ENCODE data around the gene MMP19.

The MMP19 gene

GRCh38 chr12:55845361-55845760, 2.6 kb upstream of the MMP19 start:
- ChIA-PET CTCF (interaction anchor here (1.5 kb wide), 1 partner anchor 10 kb away, joined by 4 read pairs; no protein-coding TSS in a partner anchor), POLR2A (no interaction called here)
- H3K9me3 ChIP-seq (ENCODE audit: control extremely low read depth in 1 of 5, control insufficient read depth in 4 of 5, insufficient read depth in 2 of 5, low read depth in 1 of 5, low read length in 4 of 5): no peaks in the 10 kb centered on the region
- H3K4me1 ChIP-seq (ENCODE audit: control extremely low read depth in 1 of 4, control insufficient read depth in 4 of 4, insufficient read depth in 4 of 4, low read length in 3 of 4): peaks cover 0 to 28% (median 19%) of the 10 kb centered on the region in 4 experiments
- 93% methylated on average over 3 of the region's 5 CpGs for WGBS (ENCODE audit: insufficient coverage)
- no peak overlapping the region for H3K27ac ChIP-seq (ENCODE audit: insufficient read depth in 1 of 2, low read depth in 1 of 2, low read length in 2 of 2, poor library complexity in 1 of 2, severe bottlenecking in 2 of 2)
- no peaks in the 10 kb centered on the region for H3K36me3 ChIP-seq (ENCODE audit: control insufficient read depth in 4 of 4, insufficient read depth in 4 of 4, low read length in 3 of 4)
- peaks cover 0 to 1% (median 0%) of the 10 kb centered on the region in 5 experiments for H3K27me3 ChIP-seq (replicated peaks in 2 of 5; ENCODE audit: control insufficient read depth in 4 of 5, insufficient read depth in 5 of 5, low read length in 4 of 5)
- no peak for DNase-seq
- H3K4me3 ChIP-seq (ENCODE audit: control insufficient read depth in 1 of 7, extremely low read depth in 1 of 7, insufficient read depth in 4 of 7, low read depth in 2 of 7, low read length in 6 of 7): no peak overlapping the region

GRCh38 chr12:55844961-55845360, 2.2 kb upstream of the MMP19 start:
- Histone ChIP-seq H3K9me3 (ENCODE audit: control extremely low read depth in 1 of 5, control insufficient read depth in 4 of 5, insufficient read depth in 2 of 5, low read depth in 1 of 5, low read length in 4 of 5) (no peaks in the 10 kb centered on the region), H3K36me3 (ENCODE audit: control insufficient read depth in 4 of 4, insufficient read depth in 4 of 4, low read length in 3 of 4) (no peaks in the 10 kb centered on the region), H3K27ac (ENCODE audit: insufficient read depth in 1 of 2, low read depth in 1 of 2, low read length in 2 of 2, poor library complexity in 1 of 2, severe bottlenecking in 2 of 2) (no peak overlapping the region), H3K4me3 (ENCODE audit: control insufficient read depth in 1 of 7, extremely low read depth in 1 of 7, insufficient read depth in 4 of 7, low read depth in 2 of 7, low read length in 6 of 7) (no peak overlapping the region), H3K27me3 (replicated peaks in 2 of 5; ENCODE audit: control insufficient read depth in 4 of 5, insufficient read depth in 5 of 5, low read length in 4 of 5) (peaks cover 0 to 1% (median 0%) of the 10 kb centered on the region in 5 experiments), H3K4me1 (ENCODE audit: control extremely low read depth in 1 of 4, control insufficient read depth in 4 of 4, insufficient read depth in 4 of 4, low read length in 3 of 4) (peaks cover 0 to 28% (median 19%) of the 10 kb centered on the region in 4 experiments)
- ChIA-PET POLR2A (no interaction called here), CTCF (interaction anchor here (1.5 kb wide), 1 partner anchor 10 kb away, joined by 4 read pairs; no protein-coding TSS in a partner anchor)
- WGBS (ENCODE audit: insufficient coverage): 83% methylated on average over 1 of the region's 4 CpGs
- DNase-seq: no peak

- ChIA-PET POLR2A (no interaction called here), CTCF (interaction anchor here (1.0 kb wide), 1 partner anchor 48 kb away, joined by 3 read pairs; no protein-coding TSS in a partner anchor)
- no peak for DNase-seq
- peaks cover 0 to 22% (median 12%) of the 10 kb centered on the region in 4 experiments for H3K4me1 ChIP-seq (ENCODE audit: control extremely low read depth in 1 of 4, control insufficient read depth in 4 of 4, insufficient read depth in 4 of 4, low read length in 3 of 4)
- H3K36me3 ChIP-seq (ENCODE audit: control insufficient read depth in 4 of 4, insufficient read depth in 4 of 4, low read length in 3 of 4): no peaks in the 10 kb centered on the region
- no peaks in the 10 kb centered on the region for H3K9me3 ChIP-seq (ENCODE audit: control extremely low read depth in 1 of 5, control insufficient read depth in 4 of 5, insufficient read depth in 2 of 5, low read depth in 1 of 5, low read length in 4 of 5)
- H3K27ac ChIP-seq (ENCODE audit: insufficient read depth in 1 of 2, low read depth in 1 of 2, low read length in 2 of 2, poor library complexity in 1 of 2, severe bottlenecking in 2 of 2): no peak overlapping the region
- H3K27me3 ChIP-seq (replicated peaks in 2 of 5; ENCODE audit: control insufficient read depth in 4 of 5, insufficient read depth in 5 of 5, low read length in 4 of 5): peaks cover 0 to 1% (median 0%) of the 10 kb centered on the region in 5 experiments
- 98% methylated on average over 4 of the region's 4 CpGs for WGBS (ENCODE audit: insufficient coverage)
- no peak overlapping the region for H3K4me3 ChIP-seq (ENCODE audit: control insufficient read depth in 1 of 7, extremely low read depth in 1 of 7, insufficient read depth in 4 of 7, low read depth in 2 of 7, low read length in 6 of 7)
Observed at GRCh38 chr12:55843431-55843830, 695 bp upstream of the MMP19 start.

- Histone ChIP-seq H3K4me1 (ENCODE audit: control extremely low read depth in 1 of 4, control insufficient read depth in 4 of 4, insufficient read depth in 4 of 4, low read length in 3 of 4) (peaks cover 0 to 6% (median 0%) of the 10 kb centered on the region in 4 experiments), H3K36me3 (ENCODE audit: control insufficient read depth in 4 of 4, insufficient read depth in 4 of 4, low read length in 3 of 4) (no peaks in the 10 kb centered on the region), H3K27ac (ENCODE audit: insufficient read depth in 1 of 2, low read depth in 1 of 2, low read length in 2 of 2, poor library complexity in 1 of 2, severe bottlenecking in 2 of 2) (no peak overlapping the region), H3K27me3 (replicated peaks in 2 of 5; ENCODE audit: control insufficient read depth in 4 of 5, insufficient read depth in 5 of 5, low read length in 4 of 5) (peaks cover 0 to 1% (median 0%) of the 10 kb centered on the region in 5 experiments), H3K9me3 (ENCODE audit: control extremely low read depth in 1 of 5, control insufficient read depth in 4 of 5, insufficient read depth in 2 of 5, low read depth in 1 of 5, low read length in 4 of 5) (no peaks in the 10 kb centered on the region), H3K4me3 (ENCODE audit: control insufficient read depth in 1 of 7, extremely low read depth in 1 of 7, insufficient read depth in 4 of 7, low read depth in 2 of 7, low read length in 6 of 7) (no peak overlapping the region)
- POLR2A ChIA-PET: interaction anchor here (0.6 kb wide), 1 partner anchor 11 kb away, joined by 4 read pairs; the partner anchor contains the start of gene DNAJC14
- CTCF ChIA-PET: interaction anchor here (1.3 to 2.0 kb wide), 3 partner anchors 9 to 100 kb away, joined by 3 to 8 read pairs (median 4); no protein-coding TSS in a partner anchor
- WGBS (ENCODE audit: insufficient coverage): 98% methylated on average over 8 of the region's 11 CpGs
- no peak for DNase-seq
Observed at GRCh38 chr12:55840581-55841351, 2.0 kb downstream of the MMP19 start.

- Histone ChIP-seq H3K27ac (ENCODE audit: insufficient read depth in 1 of 2, low read depth in 1 of 2, low read length in 2 of 2, poor library complexity in 1 of 2, severe bottlenecking in 2 of 2) (no peak overlapping the region), H3K4me1 (ENCODE audit: control extremely low read depth in 1 of 4, control insufficient read depth in 4 of 4, insufficient read depth in 4 of 4, low read length in 3 of 4) (peaks cover 0 to 6% (median 0%) of the 10 kb centered on the region in 4 experiments), H3K9me3 (ENCODE audit: control extremely low read depth in 1 of 5, control insufficient read depth in 4 of 5, insufficient read depth in 2 of 5, low read depth in 1 of 5, low read length in 4 of 5) (no peaks in the 10 kb centered on the region), H3K27me3 (replicated peaks in 2 of 5; ENCODE audit: control insufficient read depth in 4 of 5, insufficient read depth in 5 of 5, low read length in 4 of 5) (peaks cover 0 to 1% (median 0%) of the 10 kb centered on the region in 5 experiments), H3K36me3 (ENCODE audit: control insufficient read depth in 4 of 4, insufficient read depth in 4 of 4, low read length in 3 of 4) (peaks cover 0 to 4% (median 0%) of the 10 kb centered on the region in 4 experiments), H3K4me3 (ENCODE audit: control insufficient read depth in 1 of 7, extremely low read depth in 1 of 7, insufficient read depth in 4 of 7, low read depth in 2 of 7, low read length in 6 of 7) (no peak overlapping the region)
- DNase-seq: no peak
- WGBS (ENCODE audit: insufficient coverage): 98% methylated on average over 10 of the region's 11 CpGs
- POLR2A ChIA-PET: no interaction called here
- CTCF ChIA-PET: interaction anchor here (0.5 to 1.9 kb wide), 3 partner anchors 9 to 94 kb away, joined by 3 to 4 read pairs (median 4); no protein-coding TSS in a partner anchor
Observed at GRCh38 chr12:55839345-55840140, 3.2 kb downstream of the MMP19 start.

- WGBS (ENCODE audit: insufficient coverage): 100% methylated on average over 3 of the region's 3 CpGs
- peaks cover 0 to 6% (median 0%) of the 10 kb centered on the region in 4 experiments for H3K4me1 ChIP-seq (ENCODE audit: control extremely low read depth in 1 of 4, control insufficient read depth in 4 of 4, insufficient read depth in 4 of 4, low read length in 3 of 4)
- ChIA-PET POLR2A (no interaction called here), CTCF (no interaction called here)
- no peaks in the 10 kb centered on the region for H3K9me3 ChIP-seq (ENCODE audit: control extremely low read depth in 1 of 5, control insufficient read depth in 4 of 5, insufficient read depth in 2 of 5, low read depth in 1 of 5, low read length in 4 of 5)
- H3K36me3 ChIP-seq (ENCODE audit: control insufficient read depth in 4 of 4, insufficient read depth in 4 of 4, low read length in 3 of 4): peaks cover 0 to 4% (median 0%) of the 10 kb centered on the region in 4 experiments
- peaks cover 0 to 1% (median 0%) of the 10 kb centered on the region in 5 experiments for H3K27me3 ChIP-seq (replicated peaks in 2 of 5; ENCODE audit: control insufficient read depth in 4 of 5, insufficient read depth in 5 of 5, low read length in 4 of 5)
- H3K4me3 ChIP-seq (ENCODE audit: control insufficient read depth in 1 of 7, extremely low read depth in 1 of 7, insufficient read depth in 4 of 7, low read depth in 2 of 7, low read length in 6 of 7): no peak overlapping the region
- H3K27ac ChIP-seq (ENCODE audit: insufficient read depth in 1 of 2, low read depth in 1 of 2, low read length in 2 of 2, poor library complexity in 1 of 2, severe bottlenecking in 2 of 2): no peak overlapping the region
- no peak for DNase-seq
Observed at GRCh38 chr12:55838361-55838760, 4.4 kb downstream of the MMP19 start.
